ENCODE measurements around the gene PTPRN2. TPM values are rescaled to one million over a fixed set of nuclear protein-coding genes. Genes with fewer than 3 reads are reported as not detected.

The PTPRN2 gene
- total RNA-seq, 1 experiment from 2014 or later, result 1.1 TPM

DNA sequence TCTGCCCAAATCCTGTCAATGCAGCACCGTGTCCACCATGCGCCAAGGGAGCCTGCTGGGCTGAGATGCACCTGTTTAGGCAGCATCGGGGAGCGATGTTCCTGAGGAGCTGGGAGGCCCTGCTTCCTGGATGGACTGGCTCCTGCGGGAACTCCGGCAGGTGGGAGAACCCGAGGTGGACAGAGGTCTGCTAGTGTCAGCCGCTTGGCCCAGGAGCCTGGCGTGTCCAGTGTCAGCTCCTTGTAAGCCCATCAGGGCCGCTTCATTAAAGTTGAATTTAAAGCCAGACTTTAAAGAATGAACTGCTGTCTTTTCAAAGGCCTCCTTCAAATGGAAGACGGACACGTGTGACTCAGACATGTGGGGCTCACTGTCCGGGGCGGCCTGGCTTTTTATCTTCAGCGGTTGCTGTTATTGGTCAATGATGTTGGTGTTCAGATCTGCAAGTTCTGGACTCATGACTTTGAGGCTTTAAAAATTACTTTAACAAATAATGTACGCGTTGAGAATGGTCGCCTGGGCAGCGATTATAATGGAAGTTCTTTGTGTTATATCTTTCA is 828.3 kb downstream of the PTPRN2 start:
- intact Hi-C loops (cut with micrococcal nuclease; ENCODE audit: unreplicated experiment) (no loop called here), in situ Hi-C loops (cut with HindIII; ENCODE audit: low pct_unique_long_range_greater_than_20kb, low sequenced_read_pairs) (no loop called here)
- no peaks in the 10 kb centered on the region for H3K9me3 ChIP-seq (ENCODE audit: control insufficient read depth, insufficient read depth, low read depth, low read length)
- no peak for TF ChIP-seq TCF7L2 (IDR thresholded peaks at IDR 0.05; ENCODE audit: low read depth, low read length)
- no peak for TF ChIP-seq SIN3A (IDR thresholded peaks at IDR 0.05; ENCODE audit: borderline replicate concordance, insufficient read depth, low read depth, low read length)
- TF ChIP-seq, protein P1, sequence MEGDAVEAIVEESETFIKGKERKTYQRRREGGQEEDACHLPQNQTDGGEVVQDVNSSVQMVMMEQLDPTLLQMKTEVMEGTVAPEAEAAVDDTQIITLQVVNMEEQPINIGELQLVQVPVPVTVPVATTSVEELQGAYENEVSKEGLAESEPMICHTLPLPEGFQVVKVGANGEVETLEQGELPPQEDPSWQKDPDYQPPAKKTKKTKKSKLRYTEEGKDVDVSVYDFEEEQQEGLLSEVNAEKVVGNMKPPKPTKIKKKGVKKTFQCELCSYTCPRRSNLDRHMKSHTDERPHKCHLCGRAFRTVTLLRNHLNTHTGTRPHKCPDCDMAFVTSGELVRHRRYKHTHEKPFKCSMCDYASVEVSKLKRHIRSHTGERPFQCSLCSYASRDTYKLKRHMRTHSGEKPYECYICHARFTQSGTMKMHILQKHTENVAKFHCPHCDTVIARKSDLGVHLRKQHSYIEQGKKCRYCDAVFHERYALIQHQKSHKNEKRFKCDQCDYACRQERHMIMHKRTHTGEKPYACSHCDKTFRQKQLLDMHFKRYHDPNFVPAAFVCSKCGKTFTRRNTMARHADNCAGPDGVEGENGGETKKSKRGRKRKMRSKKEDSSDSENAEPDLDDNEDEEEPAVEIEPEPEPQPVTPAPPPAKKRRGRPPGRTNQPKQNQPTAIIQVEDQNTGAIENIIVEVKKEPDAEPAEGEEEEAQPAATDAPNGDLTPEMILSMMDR (IDR thresholded peaks at IDR 0.05), result no peak
- TF ChIP-seq, protein P2, sequence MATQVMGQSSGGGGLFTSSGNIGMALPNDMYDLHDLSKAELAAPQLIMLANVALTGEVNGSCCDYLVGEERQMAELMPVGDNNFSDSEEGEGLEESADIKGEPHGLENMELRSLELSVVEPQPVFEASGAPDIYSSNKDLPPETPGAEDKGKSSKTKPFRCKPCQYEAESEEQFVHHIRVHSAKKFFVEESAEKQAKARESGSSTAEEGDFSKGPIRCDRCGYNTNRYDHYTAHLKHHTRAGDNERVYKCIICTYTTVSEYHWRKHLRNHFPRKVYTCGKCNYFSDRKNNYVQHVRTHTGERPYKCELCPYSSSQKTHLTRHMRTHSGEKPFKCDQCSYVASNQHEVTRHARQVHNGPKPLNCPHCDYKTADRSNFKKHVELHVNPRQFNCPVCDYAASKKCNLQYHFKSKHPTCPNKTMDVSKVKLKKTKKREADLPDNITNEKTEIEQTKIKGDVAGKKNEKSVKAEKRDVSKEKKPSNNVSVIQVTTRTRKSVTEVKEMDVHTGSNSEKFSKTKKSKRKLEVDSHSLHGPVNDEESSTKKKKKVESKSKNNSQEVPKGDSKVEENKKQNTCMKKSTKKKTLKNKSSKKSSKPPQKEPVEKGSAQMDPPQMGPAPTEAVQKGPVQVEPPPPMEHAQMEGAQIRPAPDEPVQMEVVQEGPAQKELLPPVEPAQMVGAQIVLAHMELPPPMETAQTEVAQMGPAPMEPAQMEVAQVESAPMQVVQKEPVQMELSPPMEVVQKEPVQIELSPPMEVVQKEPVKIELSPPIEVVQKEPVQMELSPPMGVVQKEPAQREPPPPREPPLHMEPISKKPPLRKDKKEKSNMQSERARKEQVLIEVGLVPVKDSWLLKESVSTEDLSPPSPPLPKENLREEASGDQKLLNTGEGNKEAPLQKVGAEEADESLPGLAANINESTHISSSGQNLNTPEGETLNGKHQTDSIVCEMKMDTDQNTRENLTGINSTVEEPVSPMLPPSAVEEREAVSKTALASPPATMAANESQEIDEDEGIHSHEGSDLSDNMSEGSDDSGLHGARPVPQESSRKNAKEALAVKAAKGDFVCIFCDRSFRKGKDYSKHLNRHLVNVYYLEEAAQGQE (IDR thresholded peaks at IDR 0.05; ENCODE audit: insufficient read depth in 1 of 2, low read depth in 2 of 2, low read length in 1 of 2), result no peak
- TF ChIP-seq POLR2AphosphoS5 (IDR thresholded peaks at IDR 0.05; ENCODE audit: low read depth, low read length), result no peak
- no peak overlapping the region for H3K4me3 ChIP-seq (ENCODE audit: low read depth in 2 of 2, low read length in 2 of 2)
- CTCF ChIA-PET, result interaction anchor here (0.6 kb wide), 1 partner anchor 637 kb away, joined by 3 read pairs; no protein-coding TSS in a partner anchor
- H3K4me1 ChIP-seq (ENCODE audit: control insufficient read depth, insufficient read depth, low read length), result no peaks in the 10 kb centered on the region
- no peak for ATAC-seq
- DNase-seq (ENCODE audit: low read depth, low spot score), result no peak
- BruUV-seq (replicated peaks), result no TSS peak
- POLR2A ChIA-PET, result no interaction called here
- H3K36me3 ChIP-seq (ENCODE audit: control insufficient read depth, insufficient read depth, low read length), result no peaks in the 10 kb centered on the region
- H3K27me3 ChIP-seq (ENCODE audit: control insufficient read depth, insufficient read depth, low read length), result no peaks in the 10 kb centered on the region; the same call in 1 of the 2 replicates
- H3K27ac ChIP-seq (ENCODE audit: low read length), result no peak overlapping the region

DNA sequence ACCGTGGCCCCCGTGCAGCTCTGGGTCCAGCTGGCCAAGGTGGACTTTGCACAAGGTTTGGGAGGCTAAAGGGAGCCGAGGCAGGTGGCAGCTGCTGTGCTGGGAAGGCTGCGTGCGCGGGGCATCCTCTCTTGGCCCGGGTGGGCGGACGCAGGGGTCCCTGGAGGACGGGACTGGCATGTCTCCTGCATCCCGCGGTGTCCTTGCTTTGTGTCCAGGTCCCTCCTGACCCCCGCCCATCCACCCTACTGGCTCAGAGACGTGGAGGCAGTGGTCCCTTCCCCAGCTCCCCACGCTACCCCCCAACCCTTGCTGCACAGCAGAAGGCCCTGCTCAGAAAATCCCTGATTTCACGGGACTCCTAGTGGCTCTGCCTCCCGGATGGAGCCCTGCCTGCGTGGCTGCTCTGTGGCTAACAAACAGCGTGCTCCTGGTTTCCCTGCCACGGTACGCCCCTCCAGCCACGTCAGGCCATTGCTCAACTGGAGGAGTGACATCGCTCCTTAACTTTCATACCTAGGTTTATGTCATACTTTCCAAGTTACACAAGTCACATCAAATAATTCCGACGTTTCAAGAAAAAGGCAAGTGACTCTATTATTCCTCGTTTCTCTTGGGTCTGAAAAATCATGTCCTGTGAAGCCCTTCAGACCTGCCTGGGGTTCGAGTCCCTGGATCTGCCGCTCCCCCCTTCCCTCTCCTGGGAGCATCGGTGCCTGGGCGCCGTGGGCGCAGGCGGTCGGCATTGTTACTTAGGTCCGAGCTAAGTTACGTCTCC is 829.0 kb downstream of the PTPRN2 start:
- H3K9me3 ChIP-seq (ENCODE audit: control insufficient read depth, insufficient read depth, low read depth, low read length), result no peaks in the 10 kb centered on the region
- ChIA-PET CTCF (interaction anchor here (0.6 kb wide), 1 partner anchor 637 kb away, joined by 3 read pairs; no protein-coding TSS in a partner anchor), POLR2A (no interaction called here)
- in situ Hi-C loops (cut with HindIII; ENCODE audit: low pct_unique_long_range_greater_than_20kb, low sequenced_read_pairs) (no loop called here), intact Hi-C loops (cut with micrococcal nuclease; ENCODE audit: unreplicated experiment) (no loop called here)
- no peak overlapping the region for H3K4me3 ChIP-seq (ENCODE audit: low read depth in 2 of 2, low read length in 2 of 2)
- TF ChIP-seq, protein P1 (IDR thresholded peaks at IDR 0.05), result no peak
- TF ChIP-seq TCF7L2 (IDR thresholded peaks at IDR 0.05; ENCODE audit: low read depth, low read length), result no peak
- TF ChIP-seq POLR2AphosphoS5 (IDR thresholded peaks at IDR 0.05; ENCODE audit: low read depth, low read length), result no peak
- TF ChIP-seq, protein P2 (IDR thresholded peaks at IDR 0.05; ENCODE audit: insufficient read depth in 1 of 2, low read depth in 2 of 2, low read length in 1 of 2), result no peak
- no peak for TF ChIP-seq SIN3A (IDR thresholded peaks at IDR 0.05; ENCODE audit: borderline replicate concordance, insufficient read depth, low read depth, low read length)
- no peak overlapping the region for H3K27ac ChIP-seq (ENCODE audit: low read length)
- DNase-seq (ENCODE audit: low read depth, low spot score) (no peak), ATAC-seq (peak; percentile 46; the same call in 1 of the 2 replicates)
- no peaks in the 10 kb centered on the region; the same call in 1 of the 2 replicates for H3K27me3 ChIP-seq (ENCODE audit: control insufficient read depth, insufficient read depth, low read length)
- no peaks in the 10 kb centered on the region for H3K36me3 ChIP-seq (ENCODE audit: control insufficient read depth, insufficient read depth, low read length)
- no TSS peak for BruUV-seq (replicated peaks)
- H3K4me1 ChIP-seq (ENCODE audit: control insufficient read depth, insufficient read depth, low read length), result no peaks in the 10 kb centered on the region
